Activated B cell treated with CpG ODN at 0.5 μM for 24 hours (primary cell): Measurements from ENCODE around the gene SLC8A1. TPM values are rescaled to one million over a fixed set of nuclear protein-coding genes. Genes with fewer than 3 reads are reported as not detected.

Experiments
- ATAC-seq: fragments of 200-7000 bp; cut with Tn5 transposase; one replicate; pipeline ENCODE4 v1.10.0; 2021; ENCODE audit warnings: low read depth, mild to moderate bottlenecking, moderate library complexity
- CTCF ChIA-PET: fragments of 350-600 bp; sonication (Branson Sonifier 250); formaldehyde crosslinking; loops from one replicate; lab custom pipeline; 2021; ENCODE audit warnings: antibody characterized with exemption; lab: Charles Lee
- POLR2A ChIA-PET: fragments of 350-600 bp; sonication (Branson Sonifier 250); formaldehyde crosslinking; loops from one replicate; lab custom pipeline; 2021; ENCODE audit warnings: antibody characterized with exemption; lab: Charles Lee
- DNase-seq: peaks from one replicate; pipeline ENCODE4 v3.0.0; 2022
- H3K27ac Mint-ChIP-seq: one replicate; pipeline ENCODE4 v1.8.0; 2020; ENCODE audit warnings: mixed read lengths
- H3K27me3 Mint-ChIP-seq: one replicate; pipeline ENCODE4 v1.8.0; 2021; ENCODE audit warnings: mixed read lengths
- H3K36me3 Mint-ChIP-seq: one replicate; pipeline ENCODE4 v1.8.0; 2021; ENCODE audit warnings: low read depth, mixed read lengths
- H3K4me1 Mint-ChIP-seq: one replicate; pipeline ENCODE4 v1.8.0; 2021; ENCODE audit warnings: mixed read lengths
- H3K4me3 Mint-ChIP-seq: one replicate; pipeline ENCODE4 v1.8.0; 2020; ENCODE audit warnings: mild to moderate bottlenecking, mixed read lengths
- H3K9me3 Mint-ChIP-seq: one replicate; pipeline ENCODE4 v1.8.0; 2020; ENCODE audit warnings: mixed read lengths
- intact Hi-C: fragments of 100-400 bp; cut with micrococcal nuclease; formaldehyde crosslinking; loops from one replicate; pipeline ENCODE4 v1.15.1; 2024
- total RNA-seq: library from RNA; stranded (reverse); gene quantifications from 2 replicates; pipeline ENCODE4 v1.2.3, GENCODE V29; 2022
- TF ChIP-seq, protein P1 (sequence below): fragments of 200-600 bp; IDR thresholded peaks from one replicate; pipeline ENCODE4 v1.8.0; 2022; ENCODE audit warnings: antibody characterized with exemption, mild to moderate bottlenecking

The SLC8A1 gene
- total RNA-seq, 1 donor from 2014 or later = 0.04 TPM

DNA sequence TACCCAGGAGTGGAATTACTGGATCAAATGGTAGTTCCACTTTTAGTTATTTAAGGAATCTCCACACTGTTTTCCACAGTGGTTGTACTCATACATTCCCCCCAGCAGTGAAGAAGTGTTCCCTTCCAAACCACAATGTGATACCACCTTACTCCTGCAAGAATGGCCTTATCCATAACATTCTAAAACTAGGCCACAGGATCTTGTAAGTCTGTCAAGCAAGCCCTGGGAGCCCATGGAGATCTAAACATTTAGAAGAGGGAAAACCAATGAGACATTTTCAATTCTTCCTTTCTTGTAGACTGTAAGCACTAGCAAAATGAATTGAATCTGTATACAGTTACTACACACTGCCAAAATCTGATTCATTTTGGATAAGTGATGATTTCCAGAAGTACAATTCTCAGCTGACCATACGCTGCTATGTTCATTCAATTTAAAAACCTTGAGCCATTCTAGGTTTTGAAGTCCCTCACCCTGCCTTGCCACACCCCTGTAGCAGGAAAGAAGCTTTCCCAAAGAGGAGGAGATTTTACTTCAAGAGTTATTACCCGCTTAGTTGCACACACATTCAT is 149.1 kb downstream of the SLC8A1 start:
- ChIA-PET CTCF (no interaction called here), POLR2A (no interaction called here)
- Mint-ChIP-seq H3K27ac (no peak overlapping the region), H3K27me3 (no peaks in the 10 kb centered on the region), H3K36me3 (no peaks in the 10 kb centered on the region), H3K4me3 (no peak overlapping the region), H3K9me3 (no peaks in the 10 kb centered on the region), H3K4me1 (no peaks in the 10 kb centered on the region)
- TF ChIP-seq, protein P1, sequence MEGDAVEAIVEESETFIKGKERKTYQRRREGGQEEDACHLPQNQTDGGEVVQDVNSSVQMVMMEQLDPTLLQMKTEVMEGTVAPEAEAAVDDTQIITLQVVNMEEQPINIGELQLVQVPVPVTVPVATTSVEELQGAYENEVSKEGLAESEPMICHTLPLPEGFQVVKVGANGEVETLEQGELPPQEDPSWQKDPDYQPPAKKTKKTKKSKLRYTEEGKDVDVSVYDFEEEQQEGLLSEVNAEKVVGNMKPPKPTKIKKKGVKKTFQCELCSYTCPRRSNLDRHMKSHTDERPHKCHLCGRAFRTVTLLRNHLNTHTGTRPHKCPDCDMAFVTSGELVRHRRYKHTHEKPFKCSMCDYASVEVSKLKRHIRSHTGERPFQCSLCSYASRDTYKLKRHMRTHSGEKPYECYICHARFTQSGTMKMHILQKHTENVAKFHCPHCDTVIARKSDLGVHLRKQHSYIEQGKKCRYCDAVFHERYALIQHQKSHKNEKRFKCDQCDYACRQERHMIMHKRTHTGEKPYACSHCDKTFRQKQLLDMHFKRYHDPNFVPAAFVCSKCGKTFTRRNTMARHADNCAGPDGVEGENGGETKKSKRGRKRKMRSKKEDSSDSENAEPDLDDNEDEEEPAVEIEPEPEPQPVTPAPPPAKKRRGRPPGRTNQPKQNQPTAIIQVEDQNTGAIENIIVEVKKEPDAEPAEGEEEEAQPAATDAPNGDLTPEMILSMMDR = no peak
- ATAC-seq = no peak
- no peak for DNase-seq
- intact Hi-C loops = no loop called here

DNA sequence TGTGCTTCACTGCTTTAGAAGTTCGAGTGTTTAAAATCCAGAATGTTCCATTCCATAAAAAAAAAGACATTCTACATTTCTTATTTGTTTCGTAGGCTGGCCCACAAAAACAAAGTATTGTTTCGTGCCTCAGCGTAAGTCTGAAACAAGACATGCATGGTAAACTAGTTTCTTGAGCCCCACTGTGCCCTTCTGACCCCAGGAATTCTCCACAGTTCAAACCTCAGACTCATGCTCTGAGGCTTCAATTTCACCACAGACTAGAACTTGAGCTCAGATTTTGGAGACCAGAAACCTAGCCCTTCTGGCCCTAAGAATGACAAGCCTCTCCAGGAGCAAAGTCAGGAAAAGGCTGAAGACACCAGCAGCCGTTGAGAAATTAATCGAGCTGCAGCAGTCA is 151.5 kb downstream of the SLC8A1 start:
- intact Hi-C loops = no loop called here
- Mint-ChIP-seq H3K4me1 (no peaks in the 10 kb centered on the region), H3K4me3 (no peak overlapping the region), H3K27me3 (no peaks in the 10 kb centered on the region), H3K36me3 (no peaks in the 10 kb centered on the region), H3K27ac (no peak overlapping the region), H3K9me3 (no peaks in the 10 kb centered on the region)
- TF ChIP-seq, protein P1 = no peak
- ATAC-seq (no peak), DNase-seq (no peak)
- CTCF ChIA-PET = no interaction called here
- POLR2A ChIA-PET = no interaction called here

DNA sequence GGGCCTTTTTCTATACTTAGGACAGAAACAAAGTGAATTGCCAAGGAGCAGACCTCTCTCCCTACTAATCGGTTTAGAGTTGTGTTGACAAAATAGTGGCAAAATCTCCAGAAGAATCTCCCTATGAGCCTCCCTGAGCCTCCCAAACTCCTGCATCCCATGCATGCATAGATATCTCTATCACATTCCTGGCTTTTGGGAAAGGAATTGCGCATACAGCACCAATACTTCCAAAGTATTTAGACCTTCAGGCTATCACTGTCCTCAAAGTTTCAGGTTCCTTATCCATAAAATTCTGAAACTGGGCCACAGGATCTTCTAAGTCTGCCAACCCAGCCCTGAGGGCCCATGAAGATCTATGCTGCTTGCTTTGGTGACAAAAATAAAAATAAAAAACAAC is 152.1 kb downstream of the SLC8A1 start:
- Mint-ChIP-seq H3K36me3 (no peaks in the 10 kb centered on the region), H3K27me3 (no peaks in the 10 kb centered on the region), H3K4me3 (no peak overlapping the region), H3K4me1 (no peaks in the 10 kb centered on the region), H3K27ac (no peak overlapping the region), H3K9me3 (no peaks in the 10 kb centered on the region)
- ATAC-seq (no peak), DNase-seq (no peak)
- ChIA-PET POLR2A (no interaction called here), CTCF (no interaction called here)
- intact Hi-C loops = no loop called here
- TF ChIP-seq, protein P1 = no peak

DNA sequence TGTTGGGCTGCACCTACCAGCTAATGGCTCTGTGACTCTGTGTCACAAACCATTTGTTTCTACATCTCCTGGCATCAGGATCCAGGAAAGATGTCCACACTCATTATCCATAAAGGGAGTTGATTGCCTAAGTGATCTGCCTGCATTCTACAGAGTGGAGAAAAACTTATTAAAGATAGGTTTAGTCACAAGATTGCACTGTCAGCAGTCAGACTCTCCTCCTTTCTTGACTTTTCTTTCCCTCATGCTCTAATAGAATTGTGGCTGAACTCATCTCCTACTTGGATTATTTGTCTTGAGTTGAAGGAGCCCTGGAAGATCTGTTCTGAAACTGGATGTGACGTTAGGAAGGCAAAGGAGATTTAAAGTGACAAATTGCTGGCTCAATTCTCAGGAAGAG is 152.7 kb downstream of the SLC8A1 start:
- CTCF ChIA-PET = no interaction called here
- ATAC-seq = no peak
- TF ChIP-seq, protein P1 = no peak
- H3K27ac Mint-ChIP-seq = no peak overlapping the region
- no peaks in the 10 kb centered on the region for H3K36me3 Mint-ChIP-seq
- H3K27me3 Mint-ChIP-seq = no peaks in the 10 kb centered on the region
- H3K4me3 Mint-ChIP-seq = no peak overlapping the region
- H3K9me3 Mint-ChIP-seq = no peaks in the 10 kb centered on the region
- no peak for DNase-seq
- POLR2A ChIA-PET = no interaction called here
- intact Hi-C loops = no loop called here
- no peaks in the 10 kb centered on the region for H3K4me1 Mint-ChIP-seq

DNA sequence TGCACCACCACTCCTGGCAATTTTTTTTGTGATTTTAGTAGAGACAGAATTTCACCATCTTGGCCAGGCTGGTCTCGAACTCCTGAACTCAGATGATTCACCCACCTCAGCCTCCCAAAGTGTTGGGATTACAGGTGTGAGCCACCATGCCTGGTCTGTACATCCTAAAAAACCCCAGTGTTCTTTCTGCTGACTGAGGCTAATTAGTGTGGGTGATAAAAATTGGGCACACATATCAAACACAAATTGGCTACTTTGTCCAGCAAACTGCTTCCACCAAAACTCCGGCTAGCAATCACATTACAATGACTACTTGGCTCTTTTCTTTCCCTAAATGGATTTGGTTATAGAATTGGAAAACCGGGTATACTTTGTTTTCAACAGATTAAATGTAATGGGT is 153.9 kb downstream of the SLC8A1 start:
- Mint-ChIP-seq H3K4me1 (no peaks in the 10 kb centered on the region), H3K27me3 (no peaks in the 10 kb centered on the region), H3K9me3 (no peaks in the 10 kb centered on the region), H3K36me3 (no peaks in the 10 kb centered on the region), H3K27ac (no peak overlapping the region), H3K4me3 (no peak overlapping the region)
- ChIA-PET CTCF (no interaction called here), POLR2A (no interaction called here)
- intact Hi-C loops = no loop called here
- ATAC-seq (no peak), DNase-seq (no peak)
- TF ChIP-seq, protein P1 = no peak
